C4-2B (cell line): Measurements from ENCODE around the gene FHOD1.

Source experiments
- CTCF ChIP-seq: fragments of 450-650 bp; conservative IDR thresholded peaks from 2 replicates; pipeline ENCODE4 v1.5.1; 2017; ENCODE audit warnings: mild to moderate bottlenecking
- ZFX ChIP-seq: fragments of 450-650 bp; IDR thresholded peaks from 2 replicates; pipeline ENCODE4 v1.6.1; 2017

GRCh38 chr16:67264277-67264676, 17.0 kb upstream of the FHOD1 start:
- TF ChIP-seq CTCF (no peak), ZFX (no peak)
